ENCODE measurements around the gene DMRT1. TPM values are rescaled to one million over a fixed set of nuclear protein-coding genes. Genes with fewer than 3 reads are reported as not detected.

Gene DMRT1
- polyA plus RNA-seq, 4 donors = not detected

- no peak for FAIRE-seq
- H3K27ac ChIP-seq (ENCODE audit: low read depth in 1 of 3, low read length in 2 of 3) = no peak overlapping the region
- H3K36me3 ChIP-seq (ENCODE audit: control insufficient read depth in 3 of 3, insufficient read depth in 2 of 3, low read depth in 1 of 3, low read length in 3 of 3) = no peaks in the 10 kb centered on the region
- no peak for DNase-seq
- H3K9me3 ChIP-seq (ENCODE audit: control insufficient read depth in 2 of 2, insufficient read depth in 1 of 2, low read depth in 1 of 2, low read length in 1 of 2) = no peaks in the 10 kb centered on the region
- no peak overlapping the region for H3K4me3 ChIP-seq (ENCODE audit: low read depth in 1 of 3, low read length in 3 of 3)
- no peaks in the 10 kb centered on the region for H3K27me3 ChIP-seq (ENCODE audit: control insufficient read depth in 3 of 3, insufficient read depth in 3 of 3, low read length in 3 of 3)
- no peaks in the 10 kb centered on the region for H3K4me1 ChIP-seq (ENCODE audit: control insufficient read depth in 3 of 3, insufficient read depth in 2 of 3, low read depth in 1 of 3, low read length in 2 of 3)
- WGBS, 3 donors = 90 to 93% (median 90%) methylated on average over 3 of the region's 3 CpGs
Observed at GRCh38 chr9:805151-805550, 36.3 kb upstream of the DMRT1 start.

GRCh38 chr9:806285-807156 lies 35.0 kb upstream of the DMRT1 start:
- no peaks in the 10 kb centered on the region for H3K4me1 ChIP-seq (ENCODE audit: control insufficient read depth in 3 of 3, insufficient read depth in 2 of 3, low read depth in 1 of 3, low read length in 2 of 3)
- H3K9me3 ChIP-seq (ENCODE audit: control insufficient read depth in 2 of 2, insufficient read depth in 1 of 2, low read depth in 1 of 2, low read length in 1 of 2) = no peaks in the 10 kb centered on the region
- H3K27me3 ChIP-seq (ENCODE audit: control insufficient read depth in 3 of 3, insufficient read depth in 3 of 3, low read length in 3 of 3) = no peaks in the 10 kb centered on the region
- no peak overlapping the region for H3K27ac ChIP-seq (ENCODE audit: low read depth in 1 of 3, low read length in 2 of 3)
- peak; percentile 23 to 25 for DNase-seq
- H3K4me3 ChIP-seq (ENCODE audit: low read depth in 1 of 3, low read length in 3 of 3) = no peak overlapping the region
- FAIRE-seq = no peak
- no peaks in the 10 kb centered on the region for H3K36me3 ChIP-seq (ENCODE audit: control insufficient read depth in 3 of 3, insufficient read depth in 2 of 3, low read depth in 1 of 3, low read length in 3 of 3)
- 43 to 59% (median 46%) methylated on average over 8 of the region's 8 CpGs for WGBS, 3 donors

GRCh38 chr9:811106-811531 lies 30.4 kb upstream of the DMRT1 start:
- Histone ChIP-seq H3K27ac (ENCODE audit: low read depth in 1 of 3, low read length in 2 of 3) (no peak overlapping the region), H3K27me3 (ENCODE audit: control insufficient read depth in 3 of 3, insufficient read depth in 3 of 3, low read length in 3 of 3) (no peaks in the 10 kb centered on the region), H3K4me1 (ENCODE audit: control insufficient read depth in 3 of 3, insufficient read depth in 2 of 3, low read depth in 1 of 3, low read length in 2 of 3) (no peaks in the 10 kb centered on the region), H3K4me3 (ENCODE audit: low read depth in 1 of 3, low read length in 3 of 3) (no peak overlapping the region), H3K36me3 (ENCODE audit: control insufficient read depth in 3 of 3, insufficient read depth in 2 of 3, low read depth in 1 of 3, low read length in 3 of 3) (no peaks in the 10 kb centered on the region), H3K9me3 (ENCODE audit: control insufficient read depth in 2 of 2, insufficient read depth in 1 of 2, low read depth in 1 of 2, low read length in 1 of 2) (no peaks in the 10 kb centered on the region)
- 45 to 67% (median 51%) methylated on average over 6 of the region's 6 CpGs for WGBS, 3 donors
- no peak for FAIRE-seq
- DNase-seq = no peak

GRCh38 chr9:818958-819357 lies 22.5 kb upstream of the DMRT1 start:
- H3K9me3 ChIP-seq (ENCODE audit: control insufficient read depth in 2 of 2, insufficient read depth in 1 of 2, low read depth in 1 of 2, low read length in 1 of 2) = no peaks in the 10 kb centered on the region
- WGBS, 3 donors = 36 to 58% (median 47%) methylated on average over 3 of the region's 3 CpGs
- no peaks in the 10 kb centered on the region for H3K36me3 ChIP-seq (ENCODE audit: control insufficient read depth in 3 of 3, insufficient read depth in 2 of 3, low read depth in 1 of 3, low read length in 3 of 3)
- FAIRE-seq = no peak
- DNase-seq = no peak
- H3K4me1 ChIP-seq (ENCODE audit: control insufficient read depth in 3 of 3, insufficient read depth in 2 of 3, low read depth in 1 of 3, low read length in 2 of 3) = no peaks in the 10 kb centered on the region
- no peak overlapping the region for H3K27ac ChIP-seq (ENCODE audit: low read depth in 1 of 3, low read length in 2 of 3)
- H3K27me3 ChIP-seq (ENCODE audit: control insufficient read depth in 3 of 3, insufficient read depth in 3 of 3, low read length in 3 of 3) = peaks cover 0 to 2% (median 0%) of the 10 kb centered on the region in 3 donors
- no peak overlapping the region for H3K4me3 ChIP-seq (ENCODE audit: low read depth in 1 of 3, low read length in 3 of 3)

- no peak overlapping the region for H3K4me3 ChIP-seq (ENCODE audit: low read depth in 1 of 3, low read length in 3 of 3)
- no peaks in the 10 kb centered on the region for H3K36me3 ChIP-seq (ENCODE audit: control insufficient read depth in 3 of 3, insufficient read depth in 2 of 3, low read depth in 1 of 3, low read length in 3 of 3)
- 45 to 70% (median 64%) methylated on average over 25 to 26 of the region's 26 CpGs for WGBS, 3 donors
- H3K27ac ChIP-seq (ENCODE audit: low read depth in 1 of 3, low read length in 2 of 3) = no peak overlapping the region
- no peaks in the 10 kb centered on the region for H3K4me1 ChIP-seq (ENCODE audit: control insufficient read depth in 3 of 3, insufficient read depth in 2 of 3, low read depth in 1 of 3, low read length in 2 of 3)
- FAIRE-seq = no peak
- no peaks in the 10 kb centered on the region for H3K27me3 ChIP-seq (ENCODE audit: control insufficient read depth in 3 of 3, insufficient read depth in 3 of 3, low read length in 3 of 3)
- H3K9me3 ChIP-seq (ENCODE audit: control insufficient read depth in 2 of 2, insufficient read depth in 1 of 2, low read depth in 1 of 2, low read length in 1 of 2) = no peaks in the 10 kb centered on the region
- peak; percentile 24 to 83 for DNase-seq
Observed at GRCh38 chr9:826500-827280, 14.8 kb upstream of the DMRT1 start.

- Histone ChIP-seq H3K4me3 (ENCODE audit: low read depth in 1 of 3, low read length in 3 of 3) (no peak overlapping the region), H3K27me3 (ENCODE audit: control insufficient read depth in 3 of 3, insufficient read depth in 3 of 3, low read length in 3 of 3) (peaks cover 17 to 53% (median 23%) of the 10 kb centered on the region in 3 donors), H3K9me3 (ENCODE audit: control insufficient read depth in 2 of 2, insufficient read depth in 1 of 2, low read depth in 1 of 2, low read length in 1 of 2) (no peaks in the 10 kb centered on the region), H3K27ac (ENCODE audit: low read depth in 1 of 3, low read length in 2 of 3) (no peak overlapping the region), H3K4me1 (ENCODE audit: control insufficient read depth in 3 of 3, insufficient read depth in 2 of 3, low read depth in 1 of 3, low read length in 2 of 3) (no peaks in the 10 kb centered on the region), H3K36me3 (ENCODE audit: control insufficient read depth in 3 of 3, insufficient read depth in 2 of 3, low read depth in 1 of 3, low read length in 3 of 3) (no peaks in the 10 kb centered on the region)
- no peak for DNase-seq
- no peak for FAIRE-seq
- WGBS, 3 donors = 20 to 34% (median 26%) methylated on average over 7 of the region's 7 CpGs
Observed at GRCh38 chr9:840343-840742, 1.2 kb upstream of the DMRT1 start.

GRCh38 chr9:842635-843426 lies 1.3 kb downstream of the DMRT1 start:
- peaks cover 17 to 75% (median 26%) of the 10 kb centered on the region in 3 donors for H3K27me3 ChIP-seq (ENCODE audit: control insufficient read depth in 3 of 3, insufficient read depth in 3 of 3, low read length in 3 of 3)
- no peak for FAIRE-seq
- no peaks in the 10 kb centered on the region for H3K9me3 ChIP-seq (ENCODE audit: control insufficient read depth in 2 of 2, insufficient read depth in 1 of 2, low read depth in 1 of 2, low read length in 1 of 2)

GRCh38 chr9:843427-843785 lies 1.9 kb downstream of the DMRT1 start:
- Histone ChIP-seq H3K9me3 (ENCODE audit: control insufficient read depth in 2 of 2, insufficient read depth in 1 of 2, low read depth in 1 of 2, low read length in 1 of 2) (no peaks in the 10 kb centered on the region), H3K4me1 (ENCODE audit: control insufficient read depth in 3 of 3, insufficient read depth in 2 of 3, low read depth in 1 of 3, low read length in 2 of 3) (no peaks in the 10 kb centered on the region), H3K4me3 (ENCODE audit: low read depth in 1 of 3, low read length in 3 of 3) (no peak overlapping the region), H3K27ac (ENCODE audit: low read depth in 1 of 3, low read length in 2 of 3) (no peak overlapping the region), H3K27me3 (ENCODE audit: control insufficient read depth in 3 of 3, insufficient read depth in 3 of 3, low read length in 3 of 3) (peaks cover 17 to 75% (median 26%) of the 10 kb centered on the region in 3 donors), H3K36me3 (ENCODE audit: control insufficient read depth in 3 of 3, insufficient read depth in 2 of 3, low read depth in 1 of 3, low read length in 3 of 3) (no peaks in the 10 kb centered on the region)
- DNase-seq (no peak), FAIRE-seq (peak; percentile 36)
- WGBS, 3 donors = 11 to 14% (median 11%) methylated on average over 12 of the region's 12 CpGs

More at GRCh38 chr9:842635-843426, 1.3 kb downstream of the DMRT1 start:
- Histone ChIP-seq H3K36me3 (ENCODE audit: control insufficient read depth in 3 of 3, insufficient read depth in 2 of 3, low read depth in 1 of 3, low read length in 3 of 3) (no peaks in the 10 kb centered on the region), H3K4me3 (ENCODE audit: low read depth in 1 of 3, low read length in 3 of 3) (no peak overlapping the region), H3K4me1 (ENCODE audit: control insufficient read depth in 3 of 3, insufficient read depth in 2 of 3, low read depth in 1 of 3, low read length in 2 of 3) (no peaks in the 10 kb centered on the region), H3K27ac (ENCODE audit: low read depth in 1 of 3, low read length in 2 of 3) (no peak overlapping the region)
- no peak for DNase-seq
- WGBS, 3 donors = 4 to 17% (median 12%) methylated on average over 47 to 61 of the region's 61 CpGs
